GM10248 (cell line): ENCODE data around the gene DTX4.

ENCODE experiments used
- CTCF ChIA-PET: fragments of 300-600 bp; sonication (Branson Sonifier 250); formaldehyde crosslinking; extraction: SDS; loops from one replicate; lab custom pipeline; 2021; ENCODE audit warnings: antibody characterized with exemption; lab: Yijun Ruan, JAX
- POLR2A ChIA-PET: fragments of 350-650 bp; sonication (Branson Sonifier 250); formaldehyde crosslinking; extraction: SDS; loops from one replicate; lab custom pipeline; 2020; ENCODE audit warnings: antibody characterized with exemption; lab: Yijun Ruan, JAX
- DNase-seq: peaks from one replicate; pipeline ENCODE4 v3.0.0; 2012; ENCODE audit errors: extremely low spot score
- TF ChIP-seq, protein P1 (sequence below): IDR thresholded peaks from 2 replicates; pipeline ENCODE4 v1.5.1; 2012; ENCODE audit warnings: mild to moderate bottlenecking, low read depth; ENCODE audit errors: extremely low read depth, missing control alignments, control extremely low read depth

Gene DTX4

DNA sequence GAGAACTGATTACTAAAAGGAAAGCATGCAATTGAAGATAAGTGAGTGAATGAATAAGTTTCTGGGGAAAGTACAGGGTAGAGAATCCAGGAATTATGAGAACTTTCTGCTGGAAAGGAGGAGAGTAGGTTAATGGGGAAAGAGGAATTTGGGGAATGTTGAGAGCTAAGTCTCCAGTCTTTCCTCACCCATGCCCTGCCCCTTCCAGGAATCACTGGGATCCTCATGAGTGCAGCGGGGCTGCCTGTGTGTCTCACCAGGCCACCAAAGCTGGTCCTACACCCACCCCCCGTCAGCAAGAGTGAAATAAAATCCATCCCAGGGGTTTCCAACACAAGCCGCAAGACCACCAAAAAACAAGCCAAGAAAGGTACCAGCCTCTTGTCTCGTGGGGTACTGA is 17.0 kb downstream of the DTX4 start:
- TF ChIP-seq, protein P1, sequence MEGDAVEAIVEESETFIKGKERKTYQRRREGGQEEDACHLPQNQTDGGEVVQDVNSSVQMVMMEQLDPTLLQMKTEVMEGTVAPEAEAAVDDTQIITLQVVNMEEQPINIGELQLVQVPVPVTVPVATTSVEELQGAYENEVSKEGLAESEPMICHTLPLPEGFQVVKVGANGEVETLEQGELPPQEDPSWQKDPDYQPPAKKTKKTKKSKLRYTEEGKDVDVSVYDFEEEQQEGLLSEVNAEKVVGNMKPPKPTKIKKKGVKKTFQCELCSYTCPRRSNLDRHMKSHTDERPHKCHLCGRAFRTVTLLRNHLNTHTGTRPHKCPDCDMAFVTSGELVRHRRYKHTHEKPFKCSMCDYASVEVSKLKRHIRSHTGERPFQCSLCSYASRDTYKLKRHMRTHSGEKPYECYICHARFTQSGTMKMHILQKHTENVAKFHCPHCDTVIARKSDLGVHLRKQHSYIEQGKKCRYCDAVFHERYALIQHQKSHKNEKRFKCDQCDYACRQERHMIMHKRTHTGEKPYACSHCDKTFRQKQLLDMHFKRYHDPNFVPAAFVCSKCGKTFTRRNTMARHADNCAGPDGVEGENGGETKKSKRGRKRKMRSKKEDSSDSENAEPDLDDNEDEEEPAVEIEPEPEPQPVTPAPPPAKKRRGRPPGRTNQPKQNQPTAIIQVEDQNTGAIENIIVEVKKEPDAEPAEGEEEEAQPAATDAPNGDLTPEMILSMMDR = no peak
- POLR2A ChIA-PET = no interaction called here

DNA sequence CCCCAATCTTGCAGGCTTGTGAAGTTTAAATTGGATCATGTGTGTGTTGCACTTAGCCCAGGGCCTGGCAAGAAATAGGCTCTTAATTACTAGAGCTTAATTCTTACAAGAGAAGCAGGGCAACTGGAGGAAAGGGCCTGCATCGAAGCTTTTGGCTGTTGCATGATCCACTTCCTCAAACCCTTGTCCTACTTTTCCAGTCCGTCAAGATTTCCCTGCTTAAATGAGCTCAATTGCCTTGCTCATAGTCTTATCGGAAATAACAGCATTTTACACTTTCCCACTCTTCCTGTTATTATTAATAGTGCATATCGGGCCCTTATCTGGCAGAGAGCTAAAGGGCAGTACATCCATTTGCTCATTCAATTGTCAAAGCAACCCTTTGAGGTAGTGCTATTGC is 18.1 kb downstream of the DTX4 start:
- no peak for DNase-seq
- TF ChIP-seq, protein P1 = no peak
- POLR2A ChIA-PET = interaction anchor here (0.6 kb wide), 1 partner anchor 10 kb away, joined by 4 read pairs; no protein-coding TSS in a partner anchor
- CTCF ChIA-PET = interaction anchor here (0.8 to 36.1 kb wide), 7 partner anchors 9 to 32 kb away, joined by 3 to 962 read pairs (median 4); partner anchors contain the start of gene DTX4

More for the DNA sequence above, 17.0 kb downstream of the DTX4 start:
- no peak for DNase-seq
- CTCF ChIA-PET = interaction anchor here (1.7 to 36.1 kb wide), 3 partner anchors 8 to 13 kb away, joined by 7 to 962 read pairs (median 962); partner anchors contain the start of genes DTX4 and MPEG1

DNA sequence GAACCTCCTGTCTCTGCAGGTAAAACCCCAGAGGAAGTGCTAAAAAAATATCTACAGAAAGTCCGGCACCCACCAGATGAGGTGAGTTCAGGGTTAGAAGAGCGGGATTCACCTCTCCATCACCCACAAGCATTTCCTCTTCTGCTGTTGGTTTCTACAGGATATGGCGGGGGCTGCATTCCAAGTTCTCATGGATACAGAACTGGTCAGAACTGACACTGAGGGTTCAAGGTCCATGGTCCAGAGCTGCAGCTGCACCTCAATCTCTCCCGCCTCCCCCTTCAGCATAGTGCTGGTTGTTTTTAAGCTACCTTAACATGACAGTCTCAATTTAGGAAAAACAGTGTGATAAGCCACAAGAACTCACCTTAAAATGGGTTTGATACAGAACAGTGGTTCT is 19.2 kb downstream of the DTX4 start:
- ChIA-PET CTCF (interaction anchor here (0.8 to 36.1 kb wide), 5 partner anchors 8 to 33 kb away, joined by 3 to 962 read pairs (median 13); partner anchors contain the start of gene DTX4), POLR2A (no interaction called here)
- TF ChIP-seq, protein P1 = no peak
- no peak for DNase-seq

DNA sequence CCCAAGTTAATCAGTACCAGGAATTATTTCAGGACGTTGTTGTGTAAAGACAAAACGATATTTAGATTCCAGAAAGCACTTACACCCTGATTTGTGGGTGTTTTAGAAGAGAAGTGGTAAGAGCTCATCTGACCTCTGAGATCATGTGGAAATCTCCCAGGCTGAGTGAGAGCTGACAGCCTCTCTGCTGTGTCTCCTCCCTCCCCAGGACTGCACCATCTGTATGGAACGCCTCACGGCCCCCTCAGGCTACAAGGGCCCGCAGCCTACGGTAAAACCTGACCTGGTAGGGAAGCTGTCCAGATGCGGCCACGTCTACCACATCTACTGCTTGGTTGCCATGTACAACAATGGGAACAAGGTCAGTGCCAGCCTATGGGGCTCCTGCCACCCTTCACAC is 20.0 kb downstream of the DTX4 start:
- ChIA-PET CTCF (interaction anchor here (0.8 to 36.1 kb wide), 4 partner anchors 12 to 33 kb away, joined by 3 to 962 read pairs (median 12); partner anchors contain the start of gene DTX4), POLR2A (no interaction called here)
- DNase-seq = no peak
- TF ChIP-seq, protein P1 = no peak

DNA sequence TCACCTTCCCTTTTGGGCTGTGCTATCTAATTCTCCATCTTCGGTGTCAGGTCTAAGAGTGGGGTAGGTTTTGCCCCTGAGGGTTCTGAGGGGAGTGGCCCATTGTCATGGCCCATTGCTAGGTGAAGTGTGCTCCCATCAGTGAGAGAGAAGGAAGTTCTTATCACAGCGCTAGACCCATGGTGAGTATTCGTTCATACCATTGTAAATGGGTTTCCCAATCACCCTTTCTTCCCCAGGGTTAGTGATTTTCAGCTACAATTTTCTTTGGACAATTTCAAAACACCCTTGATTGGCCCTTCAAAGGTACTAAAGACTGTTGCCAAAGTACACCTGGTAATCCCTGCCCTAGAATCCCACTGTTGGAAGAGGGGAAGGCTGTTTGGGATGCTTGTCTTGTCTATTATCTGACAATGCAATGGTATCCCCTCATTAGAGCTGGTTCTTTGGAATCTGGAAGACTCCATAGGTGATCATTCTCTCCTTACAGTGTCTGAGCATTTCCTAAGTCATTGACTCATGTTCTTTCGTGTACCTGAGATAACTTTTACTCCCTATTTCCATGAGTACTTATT is 20.6 kb downstream of the DTX4 start:
- TF ChIP-seq, protein P1 = no peak

DNA sequence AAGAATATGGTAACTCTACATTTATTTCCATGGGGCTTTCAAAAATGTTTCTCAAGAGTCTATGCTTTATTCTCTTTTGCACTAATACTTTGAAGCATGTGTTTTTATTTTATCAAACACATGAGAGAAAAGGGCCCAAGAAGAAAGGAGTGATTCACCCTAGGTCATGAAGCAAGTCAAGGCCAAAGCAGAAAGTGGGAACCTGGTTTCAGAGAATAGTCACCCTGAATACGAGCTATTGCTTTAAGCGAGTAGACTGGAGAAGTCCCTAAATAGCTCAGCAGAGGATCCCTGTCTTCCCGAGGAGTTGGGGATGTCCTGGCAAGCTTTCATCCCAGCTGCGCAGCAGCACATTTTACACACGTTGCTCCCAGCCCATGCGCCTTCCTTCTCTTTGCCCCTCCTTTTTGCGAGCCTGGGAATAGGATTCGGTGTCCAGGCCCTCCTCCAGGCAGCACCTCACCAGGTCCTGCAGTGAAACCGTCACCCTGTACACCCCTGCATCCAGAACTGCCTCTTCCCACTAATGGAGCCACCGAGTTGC is 21.7 kb downstream of the DTX4 start:
- CTCF ChIA-PET = interaction anchor here (0.9 to 36.1 kb wide), 8 partner anchors 8 to 626 kb away, joined by 3 to 962 read pairs (median 5); partner anchors contain the start of genes DTX4 and MPEG1
- TF ChIP-seq, protein P1 = no peak
- DNase-seq = no peak
- POLR2A ChIA-PET = no interaction called here

More for the DNA sequence above, 20.6 kb downstream of the DTX4 start:
- CTCF ChIA-PET = interaction anchor here (1.0 to 36.1 kb wide), 6 partner anchors 9 to 34 kb away, joined by 3 to 962 read pairs (median 8); partner anchors contain the start of genes DTX4 and MPEG1
- no peak for DNase-seq
- POLR2A ChIA-PET = no interaction called here
